Measurements from ENCODE around the gene MRPL24.

GRCh38 chr1:156766298-156767100 lies 25.6 kb upstream of the MRPL24 start:
- TF ChIP-seq POLR2A (IDR thresholded peaks at IDR 0.05) (no peak), CTCF (IDR thresholded peaks at IDR 0.05) (no peak)

Data from prostate gland (tissue), 2 donors.